ENCODE data around the gene RARRES2.
"Not testable (repeated sequence)": the region's sequence is repeated elsewhere in the genome, so short reads cannot be mapped to it uniquely, and the experiment has no call there.

Gene RARRES2

GRCh38 chr7:150314639-150315239 is 26.7 kb downstream of the RARRES2 start:
- no peak for DNase-seq

GRCh38 chr7:150313870-150314269 is 27.6 kb downstream of the RARRES2 start:
- no peak for DNase-seq

GRCh38 chr7:150313367-150313809 is 28.0 kb downstream of the RARRES2 start:
- DNase-seq: no peak

GRCh38 chr7:150312649-150313366 is 28.6 kb downstream of the RARRES2 start:
- not testable (repeated sequence) for DNase-seq

- no peak for DNase-seq
Observed at GRCh38 chr7:150311711-150312110, 29.7 kb downstream of the RARRES2 start.

- no peak for DNase-seq
Observed at GRCh38 chr7:150311146-150311545, 30.3 kb downstream of the RARRES2 start.

GRCh38 chr7:150308575-150308974 is 32.9 kb downstream of the RARRES2 start:
- DNase-seq: no peak

- no peak for DNase-seq
Observed at GRCh38 chr7:150307904-150308303, 33.5 kb downstream of the RARRES2 start.

GRCh38 chr7:150307129-150307528 is 34.3 kb downstream of the RARRES2 start:
- DNase-seq: no peak

- DNase-seq: not testable (repeated sequence)
Observed at GRCh38 chr7:150306377-150306776, 35.1 kb downstream of the RARRES2 start.

- DNase-seq: not testable (repeated sequence)
Observed at GRCh38 chr7:150305903-150306284, 35.5 kb downstream of the RARRES2 start.

- not testable (repeated sequence) for DNase-seq
Observed at GRCh38 chr7:150305259-150305902, 36.0 kb downstream of the RARRES2 start.

GRCh38 chr7:150304499-150305258 is 36.8 kb downstream of the RARRES2 start:
- DNase-seq: not testable (repeated sequence)

GRCh38 chr7:150302908-150303310 is 38.5 kb downstream of the RARRES2 start:
- DNase-seq: not testable (repeated sequence)

GRCh38 chr7:150297978-150298377 is 43.5 kb downstream of the RARRES2 start:
- not testable (repeated sequence) for DNase-seq

- not testable (repeated sequence) for DNase-seq
Observed at GRCh38 chr7:150296802-150297201, 44.6 kb downstream of the RARRES2 start.

- not testable (repeated sequence) for DNase-seq
Observed at GRCh38 chr7:150295614-150296013, 45.8 kb downstream of the RARRES2 start.

GRCh38 chr7:150295027-150295426 is 46.4 kb downstream of the RARRES2 start:
- DNase-seq: not testable (repeated sequence)

GRCh38 chr7:150290317-150290716 is 51.1 kb downstream of the RARRES2 start:
- not testable (repeated sequence) for DNase-seq

GRCh38 chr7:150288816-150289215 is 52.6 kb downstream of the RARRES2 start:
- not testable (repeated sequence) for DNase-seq
